ENCODE measurements around the gene SLC2A11.

DNA sequence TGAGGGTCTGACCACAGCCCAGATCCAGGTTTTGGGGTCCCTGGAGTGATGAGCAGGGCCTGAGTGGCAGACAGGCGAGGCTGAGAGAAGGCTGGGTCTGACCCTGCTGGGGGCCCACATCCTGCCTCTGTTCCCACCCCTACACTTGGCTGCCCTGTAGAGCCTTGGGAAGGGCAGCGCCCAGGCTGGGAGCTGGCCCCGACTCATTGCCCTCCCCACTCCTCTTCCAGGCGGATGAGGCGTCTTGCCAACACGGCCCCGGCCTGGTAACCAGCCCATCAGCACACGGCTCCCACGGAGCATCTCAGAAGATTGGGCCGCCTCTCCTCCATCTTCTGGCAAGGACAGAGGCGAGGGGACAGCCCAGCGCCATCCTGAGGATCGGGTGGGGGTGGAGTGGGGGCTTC is 23.8 kb upstream of the SLC2A11 start:
- TF ChIP-seq, protein P1, sequence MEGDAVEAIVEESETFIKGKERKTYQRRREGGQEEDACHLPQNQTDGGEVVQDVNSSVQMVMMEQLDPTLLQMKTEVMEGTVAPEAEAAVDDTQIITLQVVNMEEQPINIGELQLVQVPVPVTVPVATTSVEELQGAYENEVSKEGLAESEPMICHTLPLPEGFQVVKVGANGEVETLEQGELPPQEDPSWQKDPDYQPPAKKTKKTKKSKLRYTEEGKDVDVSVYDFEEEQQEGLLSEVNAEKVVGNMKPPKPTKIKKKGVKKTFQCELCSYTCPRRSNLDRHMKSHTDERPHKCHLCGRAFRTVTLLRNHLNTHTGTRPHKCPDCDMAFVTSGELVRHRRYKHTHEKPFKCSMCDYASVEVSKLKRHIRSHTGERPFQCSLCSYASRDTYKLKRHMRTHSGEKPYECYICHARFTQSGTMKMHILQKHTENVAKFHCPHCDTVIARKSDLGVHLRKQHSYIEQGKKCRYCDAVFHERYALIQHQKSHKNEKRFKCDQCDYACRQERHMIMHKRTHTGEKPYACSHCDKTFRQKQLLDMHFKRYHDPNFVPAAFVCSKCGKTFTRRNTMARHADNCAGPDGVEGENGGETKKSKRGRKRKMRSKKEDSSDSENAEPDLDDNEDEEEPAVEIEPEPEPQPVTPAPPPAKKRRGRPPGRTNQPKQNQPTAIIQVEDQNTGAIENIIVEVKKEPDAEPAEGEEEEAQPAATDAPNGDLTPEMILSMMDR (IDR thresholded peaks at IDR 0.05) = no peak
- no peak for TF ChIP-seq POLR2A (IDR thresholded peaks at IDR 0.05)
